AG09309 (cell line): Measurements from ENCODE around the gene FBXW7.

Experiments used
- DNase-seq: peaks from one replicate; pipeline ENCODE4 v3.0.0-alpha.2; 2010; ENCODE audit warnings: low read depth
- H3K4me3 ChIP-seq: 2 replicates; pipeline ENCODE4 v1.5.1; 2011; ENCODE audit warnings: mild to moderate bottlenecking, low read depth, low read length, moderate library complexity; ENCODE audit not compliant: control insufficient read depth
- TF ChIP-seq, protein P1 (sequence below): IDR thresholded peaks from 2 replicates; pipeline ENCODE4 v1.5.1; 2011; ENCODE audit warnings: mild to moderate bottlenecking, low read depth, low read length, inconsistent platforms; ENCODE audit not compliant: insufficient read depth, control insufficient read depth; ENCODE audit errors: missing control alignments

FBXW7 gene

DNA sequence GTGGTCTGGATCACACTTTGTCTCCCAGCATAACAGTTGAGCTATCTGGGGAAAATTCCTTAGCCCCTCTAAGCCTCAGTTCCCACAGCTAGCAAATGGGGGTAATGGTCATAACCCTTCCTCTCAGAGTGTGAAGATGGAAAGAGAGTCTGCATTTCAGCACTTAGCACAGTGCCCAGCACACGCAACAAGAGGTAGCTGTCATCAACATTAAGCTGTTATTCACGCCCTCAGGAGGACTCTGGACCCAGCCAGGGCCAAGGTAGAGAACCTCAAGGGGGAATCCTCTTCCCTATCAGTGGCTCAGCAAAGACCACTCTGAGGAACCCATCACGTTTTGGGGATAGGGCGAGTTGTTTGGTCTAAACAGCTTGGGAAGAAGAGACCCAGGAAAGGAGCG is 258.6 kb downstream of the FBXW7 start:
- TF ChIP-seq, protein P1, sequence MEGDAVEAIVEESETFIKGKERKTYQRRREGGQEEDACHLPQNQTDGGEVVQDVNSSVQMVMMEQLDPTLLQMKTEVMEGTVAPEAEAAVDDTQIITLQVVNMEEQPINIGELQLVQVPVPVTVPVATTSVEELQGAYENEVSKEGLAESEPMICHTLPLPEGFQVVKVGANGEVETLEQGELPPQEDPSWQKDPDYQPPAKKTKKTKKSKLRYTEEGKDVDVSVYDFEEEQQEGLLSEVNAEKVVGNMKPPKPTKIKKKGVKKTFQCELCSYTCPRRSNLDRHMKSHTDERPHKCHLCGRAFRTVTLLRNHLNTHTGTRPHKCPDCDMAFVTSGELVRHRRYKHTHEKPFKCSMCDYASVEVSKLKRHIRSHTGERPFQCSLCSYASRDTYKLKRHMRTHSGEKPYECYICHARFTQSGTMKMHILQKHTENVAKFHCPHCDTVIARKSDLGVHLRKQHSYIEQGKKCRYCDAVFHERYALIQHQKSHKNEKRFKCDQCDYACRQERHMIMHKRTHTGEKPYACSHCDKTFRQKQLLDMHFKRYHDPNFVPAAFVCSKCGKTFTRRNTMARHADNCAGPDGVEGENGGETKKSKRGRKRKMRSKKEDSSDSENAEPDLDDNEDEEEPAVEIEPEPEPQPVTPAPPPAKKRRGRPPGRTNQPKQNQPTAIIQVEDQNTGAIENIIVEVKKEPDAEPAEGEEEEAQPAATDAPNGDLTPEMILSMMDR: no peak
- H3K4me3 ChIP-seq: no peak overlapping the region
- no peak for DNase-seq

DNA sequence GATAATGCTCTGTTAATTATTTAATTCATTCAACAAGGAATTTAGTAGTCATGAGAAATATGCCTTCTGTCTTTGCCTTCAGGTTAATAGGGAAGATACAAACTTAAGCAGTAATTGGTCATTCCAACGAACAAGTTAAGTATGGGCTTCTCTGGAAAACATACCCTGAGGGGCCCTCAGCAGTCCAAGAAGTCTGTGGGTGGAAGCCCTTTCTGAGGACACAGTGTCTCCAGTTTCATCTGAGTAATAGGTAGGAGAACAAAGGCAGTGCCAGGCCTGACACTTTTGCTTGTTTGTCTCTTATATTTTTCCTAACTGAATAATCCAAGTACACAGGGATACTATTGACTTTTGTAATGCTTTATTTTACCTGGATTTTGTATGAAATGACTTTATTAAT is 262.5 kb downstream of the FBXW7 start:
- TF ChIP-seq, protein P1: no peak
- no peak overlapping the region for H3K4me3 ChIP-seq
- DNase-seq: no peak
